Hypothalamus (tissue), 51 donors: ENCODE results near the gene FOXF2.

Experiments
- DNase-seq, 51 donors: peaks; one replicate each; lab custom pipeline; 2025; lab: John Stamatoyannopoulos, UW

Gene FOXF2

DNA sequence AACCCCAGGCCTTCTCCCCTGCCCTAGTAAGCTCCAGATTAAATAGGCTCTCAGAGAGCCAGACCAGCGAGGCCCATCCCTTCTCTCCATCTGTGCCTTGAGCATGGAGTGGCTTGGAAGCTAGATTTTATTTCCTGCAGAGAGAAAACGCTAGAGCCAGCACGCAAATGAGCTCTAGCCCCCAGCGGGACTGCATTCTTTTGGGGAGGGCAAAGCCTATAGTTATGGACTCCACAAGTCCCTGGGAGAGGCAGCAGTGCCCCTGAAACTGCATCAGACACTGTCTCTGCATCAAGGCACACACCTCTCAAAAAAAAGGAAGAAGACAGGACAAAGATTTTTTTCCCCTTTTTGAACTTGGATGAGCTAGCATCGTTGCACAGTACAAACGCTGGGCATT, 15.8 kb downstream of the FOXF2 start:
- no peak for DNase-seq

DNA sequence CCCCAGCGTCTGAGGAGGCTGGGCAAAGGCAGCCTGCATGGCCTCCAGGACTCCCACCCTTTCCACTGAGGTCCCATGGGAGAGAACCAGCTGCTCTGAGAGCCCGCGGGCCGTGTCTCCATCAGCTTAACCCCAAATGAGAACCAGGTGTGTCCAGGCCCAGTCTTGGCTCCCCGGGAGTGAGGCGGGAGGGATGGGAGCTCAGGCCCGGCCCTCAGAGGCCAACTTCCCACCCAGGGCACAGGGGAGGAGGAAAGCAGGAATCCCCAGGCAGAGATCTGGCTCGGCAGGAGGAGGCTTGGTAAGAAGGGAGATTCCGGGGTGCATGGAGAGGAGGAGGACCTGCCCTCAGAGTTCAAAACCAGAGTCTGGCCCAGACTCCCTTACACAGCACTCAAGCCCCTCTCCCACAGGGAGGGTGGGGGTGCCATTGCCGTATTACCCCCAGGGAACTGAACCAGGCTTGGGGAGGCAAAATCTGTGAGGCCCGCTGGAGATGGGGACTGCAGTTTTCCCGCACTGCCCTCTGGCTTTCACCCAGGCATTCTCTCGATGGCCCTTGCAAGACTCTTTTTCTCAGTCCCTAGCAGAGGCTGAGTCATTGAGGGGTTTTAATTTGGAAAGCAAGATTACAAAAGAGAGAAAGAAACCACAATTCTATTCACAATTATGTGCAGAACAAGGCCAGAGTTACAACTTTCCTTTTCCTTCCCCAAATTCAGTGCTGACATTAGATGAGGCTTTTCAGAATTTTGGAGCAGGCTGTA, 17.1 kb downstream of the FOXF2 start:
- DNase-seq = no peak

- no peak for DNase-seq
Observed at GRCh38 chr6:1407499-1407990, 18.2 kb downstream of the FOXF2 start.

GRCh38 chr6:1409774-1410465, 20.5 kb downstream of the FOXF2 start:
- no peak for DNase-seq

- DNase-seq = no peak
Observed at GRCh38 chr6:1412901-1413300, 23.5 kb downstream of the FOXF2 start.

GRCh38 chr6:1415416-1416063, 26.2 kb downstream of the FOXF2 start:
- no peak for DNase-seq

DNA sequence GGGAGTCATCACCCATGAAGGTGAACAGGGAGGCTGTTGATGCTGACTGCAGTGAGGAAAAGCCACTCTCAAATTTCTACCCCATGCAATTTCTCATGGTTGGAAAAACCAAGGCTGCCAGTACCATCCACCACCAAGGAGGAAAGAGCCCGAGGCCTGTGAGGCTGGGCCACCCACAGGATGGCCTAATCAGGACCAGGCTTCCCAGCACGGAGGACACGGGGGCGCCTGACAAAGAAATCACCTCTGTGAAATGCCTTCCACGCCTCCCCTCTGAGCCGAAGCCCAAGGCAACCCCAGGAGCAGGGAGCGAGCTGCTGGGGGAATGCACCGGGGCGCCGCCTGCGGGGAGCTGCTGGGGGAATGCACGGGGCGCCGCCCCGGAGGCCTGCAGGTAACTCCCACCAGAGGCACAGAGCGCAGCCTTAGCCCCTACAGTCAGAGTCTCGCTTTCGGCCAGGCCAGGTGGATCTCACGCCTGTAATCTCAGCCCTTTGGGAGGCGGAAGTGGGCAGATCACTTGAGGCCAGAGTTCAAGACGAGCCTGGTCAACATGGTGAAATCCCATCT, 26.9 kb downstream of the FOXF2 start:
- DNase-seq = no peak

- DNase-seq = no peak
Observed at GRCh38 chr6:1416820-1417219, 27.4 kb downstream of the FOXF2 start.

- DNase-seq = no peak
Observed at GRCh38 chr6:1417718-1418117, 28.3 kb downstream of the FOXF2 start.

- DNase-seq = no peak
Observed at GRCh38 chr6:1418471-1419191, 29.3 kb downstream of the FOXF2 start.

- no peak for DNase-seq
Observed at GRCh38 chr6:1420382-1420781, 31.0 kb downstream of the FOXF2 start.

- DNase-seq = no peak
Observed at GRCh38 chr6:1422290-1422689, 32.9 kb downstream of the FOXF2 start.

GRCh38 chr6:1423578-1423977, 34.2 kb downstream of the FOXF2 start:
- DNase-seq = no peak

- DNase-seq = peak in 15 of 51 donors; percentile 1 to 29 (median 8)
Observed at GRCh38 chr6:1424306-1424927, 35.0 kb downstream of the FOXF2 start.

GRCh38 chr6:1426416-1426815, 37.0 kb downstream of the FOXF2 start:
- no peak for DNase-seq

DNA sequence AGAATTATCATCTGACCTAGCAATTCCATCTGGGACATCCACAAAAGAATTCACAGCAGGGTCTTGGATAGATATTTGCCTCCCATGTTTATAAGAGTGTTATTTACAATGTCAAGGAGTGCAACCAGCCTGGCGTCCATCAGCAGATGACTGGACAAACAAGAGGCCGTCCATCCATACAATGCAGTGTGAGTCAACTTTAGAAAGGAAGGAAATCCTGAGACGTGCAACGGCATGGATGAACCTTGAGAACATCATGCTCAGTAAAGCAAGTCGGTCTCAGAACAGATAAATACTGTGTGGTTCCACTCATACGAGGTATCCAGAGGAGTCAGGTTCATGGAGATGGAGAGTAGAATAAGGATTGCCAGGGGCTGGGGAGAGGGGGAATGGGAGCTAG, 46.4 kb downstream of the FOXF2 start:
- no peak for DNase-seq

DNA sequence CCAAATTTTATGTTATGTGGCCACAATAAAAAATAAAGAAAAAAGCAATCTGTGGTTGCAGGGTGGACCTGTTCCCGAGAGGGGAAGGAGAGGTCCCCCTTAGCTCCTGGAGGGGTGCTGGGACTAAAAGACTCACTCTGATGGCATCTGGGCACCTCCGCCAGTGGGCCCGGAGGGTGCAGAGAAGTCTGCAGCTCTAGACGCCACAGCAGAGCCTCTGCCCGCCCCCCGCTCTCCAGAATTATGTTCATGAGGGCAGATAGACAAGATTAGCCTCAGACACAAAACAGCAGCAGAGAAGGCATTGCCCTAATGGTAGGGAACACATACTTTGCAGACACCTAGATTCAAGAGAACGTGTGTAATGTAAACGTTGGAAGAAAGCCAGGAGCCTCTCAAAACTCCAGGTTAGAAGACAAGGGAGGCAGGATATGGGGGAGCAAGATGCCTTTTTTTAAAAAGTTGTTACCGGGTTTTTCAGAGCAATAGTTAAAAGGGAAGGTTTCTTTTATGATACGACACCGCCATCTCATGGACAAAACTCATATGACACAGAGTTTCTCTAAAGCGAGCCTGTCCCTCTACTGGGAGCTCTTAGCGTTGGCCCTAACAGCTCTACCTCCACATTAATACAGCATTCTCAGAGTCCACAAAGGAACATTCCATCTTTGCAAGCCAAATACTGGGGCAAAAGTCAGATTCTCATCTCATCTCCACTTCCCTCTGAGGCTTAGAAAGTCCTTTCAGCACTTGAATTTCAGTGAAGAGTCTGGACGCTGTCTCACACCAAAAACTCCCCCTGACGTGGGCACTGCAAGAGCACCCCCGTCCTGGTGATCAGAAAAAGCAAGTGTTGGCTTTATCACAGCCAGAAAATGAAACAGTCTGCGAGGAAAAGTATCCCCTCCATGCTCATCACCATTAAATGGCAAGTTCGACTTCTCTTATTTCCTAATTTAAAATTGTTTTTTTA, 47.2 kb downstream of the FOXF2 start:
- DNase-seq = peak in 20 of 51 donors; percentile 1 to 51 (median 7)

DNA sequence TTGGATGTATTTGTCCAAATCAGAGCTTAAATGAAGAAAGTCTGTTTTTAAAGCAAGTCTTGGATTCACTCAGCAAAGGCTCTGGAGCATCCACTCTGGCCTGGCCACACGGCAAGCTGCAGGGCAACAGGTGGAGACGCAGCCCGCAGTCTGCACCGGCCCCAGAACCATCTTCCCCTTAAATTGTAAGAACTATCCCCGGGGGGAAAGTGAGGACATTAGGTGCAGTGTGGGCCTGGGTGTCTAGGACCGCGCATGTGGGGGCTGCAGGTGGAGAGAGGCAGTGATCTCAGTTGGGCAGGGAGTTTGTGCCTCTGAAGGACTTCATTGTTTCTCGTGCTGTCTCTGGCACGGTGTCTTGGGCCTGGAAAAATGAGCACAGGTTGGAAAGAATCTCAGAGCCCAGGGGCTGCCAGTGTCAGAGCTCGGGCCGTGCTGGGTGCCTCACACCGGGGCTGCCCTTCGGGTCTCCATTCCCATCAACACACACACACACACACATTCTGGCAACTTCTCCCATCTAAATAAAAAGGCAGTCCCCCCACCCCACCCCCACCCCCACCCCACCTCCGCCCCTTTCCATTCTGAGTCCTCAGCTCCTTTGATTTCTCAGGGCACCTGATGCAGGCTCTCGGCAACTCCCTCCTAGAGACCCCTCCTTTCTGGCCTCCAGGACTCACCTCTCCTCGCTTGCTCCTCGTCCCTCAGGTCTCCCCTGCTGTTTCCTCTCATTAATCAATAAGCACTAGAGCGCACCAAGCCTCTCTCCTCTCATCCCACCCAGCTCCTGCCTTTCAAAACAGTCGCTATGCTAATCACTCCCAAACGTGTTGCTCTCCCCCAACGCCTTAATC, 48.4 kb downstream of the FOXF2 start:
- no peak for DNase-seq
